Testis (tissue), 3 donors: Measurements from ENCODE around the gene KCNA2. TPM values are rescaled to one million over a fixed set of nuclear protein-coding genes. Genes with fewer than 3 reads are reported as not detected.

Experiments
- DNase-seq: peaks from one replicate; pipeline ENCODE4 v3.0.0-alpha.2; 2019
- H3K27ac ChIP-seq, 2 donors: fragments of 200-600 bp; sonication (generic); one replicate each; pipeline ENCODE4 v1.5.1; 2019
- H3K27me3 ChIP-seq: fragments of 200-600 bp; sonication (generic); one replicate; pipeline ENCODE4 v1.5.1; 2019
- H3K36me3 ChIP-seq: fragments of 200-600 bp; sonication (generic); one replicate; pipeline ENCODE4 v1.5.1; 2017; ENCODE audit warnings: low read depth; ENCODE audit errors: missing control alignments
- H3K4me1 ChIP-seq: fragments of 200-600 bp; sonication (generic); one replicate; pipeline ENCODE4 v1.5.1; 2019
- H3K4me3 ChIP-seq, 2 donors: fragments of 200-600 bp; sonication (generic); one replicate each; pipeline ENCODE4 v1.5.1; 2017 to 2019
- H3K9me3 ChIP-seq: fragments of 200-600 bp; sonication (generic); one replicate; pipeline ENCODE4 v1.5.1; 2017
- POLR2A ChIP-seq: fragments of 450-650 bp; IDR thresholded peaks from one replicate; pipeline ENCODE4 v1.6.1; 2017; ENCODE audit warnings: antibody characterized with exemption, mild to moderate bottlenecking, moderate library complexity
- WGBS, 2 donors: methylation state at CpG; one replicate each; pipeline ENCODE4 v1.1.5; 2018; 5-methylcytosine and 5-hydroxymethylcytosine counted together
- intact Hi-C: fragments of 100-400 bp; cut with DNase I; formaldehyde crosslinking; loops from one replicate; pipeline ENCODE4 v1.15.1; 2023; ENCODE audit warnings: low total_unique reads
- polyA plus RNA-seq: library from polyadenylated mRNA; stranded (reverse); fragments of 350-450 nt; fragmentation: Illumina TruSeq; extraction: RNeasy Lipid Tissue Mini Kit (QIAGEN cat#74804); gene quantifications from one replicate; pipeline ENCODE4 v1.2.3, GENCODE V29; 2014; ENCODE audit warnings: low read depth, low replicate concordance; ENCODE audit not compliant: insufficient read depth
- total RNA-seq, 2 donors: library from RNA; depleted of rRNA; stranded (reverse); fragments of >200 nt; gene quantifications; one replicate each; pipeline ENCODE4 v1.2.3, GENCODE V29; 2016
- TF ChIP-seq, protein P1 (sequence below), 3 experiments: fragments of 450-650 bp in 2 of 3; fragments of 200-600 bp in 1 of 3; sonication (generic) in 1 of 3; IDR thresholded peaks; one replicate each; pipeline ENCODE4 v1.5.1; 2016 to 2019; ENCODE audit warnings: antibody characterized with exemption in 3 of 3, mild to moderate bottlenecking in 2 of 3, moderate library complexity in 1 of 3

Gene KCNA2
- total and polyA plus RNA-seq, 3 donors from 2014 or later: 3.7 to 6.1 (median 6.1) TPM

DNA sequence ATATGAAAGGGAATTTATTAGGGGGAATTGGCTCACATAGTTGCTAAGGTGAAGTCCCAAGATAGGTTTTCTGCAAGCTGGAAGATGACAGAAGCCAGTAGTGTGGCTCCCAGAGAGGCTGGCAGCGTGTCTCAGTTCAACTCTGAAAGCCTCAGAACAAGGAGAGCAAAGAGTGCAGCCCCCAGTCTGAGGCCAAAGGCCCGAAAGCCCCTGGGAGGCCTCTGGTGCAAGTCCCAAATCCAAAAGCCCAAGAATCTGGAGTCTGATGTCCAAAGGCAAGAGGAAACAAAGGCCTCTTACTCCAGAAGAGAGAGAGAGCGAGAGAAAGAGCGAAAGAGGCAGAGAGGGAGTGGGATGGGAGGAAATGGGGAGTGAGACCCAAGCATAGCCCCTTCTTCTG lies 18.3 kb downstream of the KCNA2 start:
- WGBS, 2 donors: 81 to 83% methylated on average over 4 of the region's 4 CpGs
- peak overlapping the region; percentile 15 to 57 for H3K27ac ChIP-seq
- peaks cover 3% of the 10 kb centered on the region for H3K4me1 ChIP-seq
- intact Hi-C loops: no loop called here
- H3K9me3 ChIP-seq: no peaks in the 10 kb centered on the region
- no peaks in the 10 kb centered on the region for H3K36me3 ChIP-seq
- H3K27me3 ChIP-seq: no peaks in the 10 kb centered on the region
- no peak overlapping the region for H3K4me3 ChIP-seq
- no peak for TF ChIP-seq POLR2A
- TF ChIP-seq, protein P1, sequence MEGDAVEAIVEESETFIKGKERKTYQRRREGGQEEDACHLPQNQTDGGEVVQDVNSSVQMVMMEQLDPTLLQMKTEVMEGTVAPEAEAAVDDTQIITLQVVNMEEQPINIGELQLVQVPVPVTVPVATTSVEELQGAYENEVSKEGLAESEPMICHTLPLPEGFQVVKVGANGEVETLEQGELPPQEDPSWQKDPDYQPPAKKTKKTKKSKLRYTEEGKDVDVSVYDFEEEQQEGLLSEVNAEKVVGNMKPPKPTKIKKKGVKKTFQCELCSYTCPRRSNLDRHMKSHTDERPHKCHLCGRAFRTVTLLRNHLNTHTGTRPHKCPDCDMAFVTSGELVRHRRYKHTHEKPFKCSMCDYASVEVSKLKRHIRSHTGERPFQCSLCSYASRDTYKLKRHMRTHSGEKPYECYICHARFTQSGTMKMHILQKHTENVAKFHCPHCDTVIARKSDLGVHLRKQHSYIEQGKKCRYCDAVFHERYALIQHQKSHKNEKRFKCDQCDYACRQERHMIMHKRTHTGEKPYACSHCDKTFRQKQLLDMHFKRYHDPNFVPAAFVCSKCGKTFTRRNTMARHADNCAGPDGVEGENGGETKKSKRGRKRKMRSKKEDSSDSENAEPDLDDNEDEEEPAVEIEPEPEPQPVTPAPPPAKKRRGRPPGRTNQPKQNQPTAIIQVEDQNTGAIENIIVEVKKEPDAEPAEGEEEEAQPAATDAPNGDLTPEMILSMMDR (IDR thresholded peaks at IDR 0.05): no peak
- no peak for DNase-seq

- WGBS, 2 donors: 80 to 82% methylated on average over 1 of the region's 1 CpG
- Histone ChIP-seq H3K4me3 (no peak overlapping the region), H3K27me3 (no peaks in the 10 kb centered on the region), H3K27ac (no peak overlapping the region), H3K9me3 (no peaks in the 10 kb centered on the region), H3K4me1 (peaks cover 3% of the 10 kb centered on the region), H3K36me3 (no peaks in the 10 kb centered on the region)
- no peak for DNase-seq
- TF ChIP-seq, protein P1 (IDR thresholded peaks at IDR 0.05): no peak
- TF ChIP-seq POLR2A: no peak
- intact Hi-C loops: no loop called here
These were observed 20.7 kb downstream of the KCNA2 start for GRCh38 chr1:110585481-110585880.

DNA sequence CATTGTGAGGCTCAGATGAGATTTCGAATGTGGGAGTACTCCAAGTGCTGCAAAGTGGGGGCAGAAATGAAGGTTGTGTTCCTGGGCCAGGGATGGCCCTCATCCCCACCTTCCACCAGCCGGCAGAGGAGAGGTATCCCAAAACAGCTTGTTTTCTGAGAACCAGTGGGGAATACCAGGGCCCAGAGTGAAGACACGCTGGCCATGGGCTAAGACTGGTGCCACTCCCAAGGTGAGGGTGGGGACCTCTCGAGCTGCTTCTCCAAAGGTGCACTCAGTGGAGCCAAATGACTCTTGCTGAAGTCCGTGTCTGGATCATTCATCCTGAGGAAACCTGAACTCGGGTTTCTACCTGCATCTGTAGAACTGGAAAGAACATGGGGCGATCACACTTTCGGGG lies 22.1 kb downstream of the KCNA2 start:
- no peak overlapping the region for H3K4me3 ChIP-seq
- H3K9me3 ChIP-seq: no peaks in the 10 kb centered on the region
- TF ChIP-seq, protein P1 (IDR thresholded peaks at IDR 0.05): no peak
- no peak for TF ChIP-seq POLR2A
- no peak for DNase-seq
- no peaks in the 10 kb centered on the region for H3K36me3 ChIP-seq
- H3K27ac ChIP-seq: no peak overlapping the region
- WGBS, 2 donors: 89 to 90% methylated on average over 8 of the region's 8 CpGs
- peaks cover 3% of the 10 kb centered on the region for H3K4me1 ChIP-seq
- no peaks in the 10 kb centered on the region for H3K27me3 ChIP-seq
- intact Hi-C loops: no loop called here

DNA sequence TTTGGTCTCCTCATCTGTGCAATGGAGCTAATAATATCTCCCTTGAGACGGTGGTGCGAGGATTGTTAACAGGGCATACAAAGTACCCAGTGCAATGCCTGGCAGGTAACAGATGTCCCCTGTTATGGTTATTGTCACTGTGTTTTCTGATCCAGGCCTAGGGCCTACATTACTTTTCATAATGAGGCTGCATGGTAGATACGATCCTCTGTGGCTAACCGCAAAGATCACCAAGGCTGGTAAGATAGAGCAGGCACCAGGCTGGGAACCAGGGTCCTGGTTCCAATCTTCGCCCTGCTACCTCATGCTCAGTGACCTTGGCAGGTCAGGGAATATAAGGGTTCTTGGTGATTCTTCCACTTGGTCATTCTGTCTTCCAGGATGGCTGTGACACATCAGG lies 22.7 kb downstream of the KCNA2 start:
- Histone ChIP-seq H3K27me3 (no peaks in the 10 kb centered on the region), H3K4me1 (peaks cover 3% of the 10 kb centered on the region), H3K4me3 (no peak overlapping the region), H3K27ac (no peak overlapping the region), H3K9me3 (no peaks in the 10 kb centered on the region), H3K36me3 (no peaks in the 10 kb centered on the region)
- WGBS, 2 donors: 96 to 97% methylated on average over 5 of the region's 5 CpGs
- TF ChIP-seq, protein P1 (IDR thresholded peaks at IDR 0.05): no peak
- no peak for TF ChIP-seq POLR2A
- no peak for DNase-seq
- intact Hi-C loops: no loop called here

DNA sequence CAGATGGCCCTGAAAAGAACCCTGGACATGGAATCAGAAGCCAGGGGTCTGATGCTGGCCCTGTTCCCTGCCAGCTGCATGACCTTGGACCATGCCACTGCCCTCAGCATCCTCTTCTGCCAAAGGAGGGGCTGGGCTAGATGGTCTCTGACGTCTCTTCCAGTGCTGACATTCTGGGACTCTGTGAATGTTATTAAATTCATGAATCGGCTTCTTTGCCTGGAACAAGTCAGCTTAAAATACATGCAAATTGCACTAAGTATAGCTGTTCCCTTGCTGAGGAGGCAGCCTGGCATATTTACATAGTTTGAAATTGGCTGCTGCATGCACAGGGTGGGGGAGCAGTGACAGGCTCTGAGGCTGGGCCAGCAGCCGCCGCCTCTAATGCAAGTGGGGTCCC lies 23.8 kb downstream of the KCNA2 start:
- 76 to 82% methylated on average over 4 of the region's 4 CpGs for WGBS, 2 donors
- no peaks in the 10 kb centered on the region for H3K36me3 ChIP-seq
- TF ChIP-seq POLR2A: no peak
- TF ChIP-seq, protein P1 (IDR thresholded peaks at IDR 0.05): no peak
- no peak for DNase-seq
- no peaks in the 10 kb centered on the region for H3K4me1 ChIP-seq
- H3K27ac ChIP-seq: no peak overlapping the region
- H3K27me3 ChIP-seq: no peaks in the 10 kb centered on the region
- no peaks in the 10 kb centered on the region for H3K9me3 ChIP-seq
- intact Hi-C loops: no loop called here
- no peak overlapping the region for H3K4me3 ChIP-seq
